ENCODE data around the gene CD163L1. TPM values are rescaled to one million over a fixed set of nuclear protein-coding genes. Genes with fewer than 3 reads are reported as not detected.

The CD163L1 gene
- total RNA-seq, 1 donor from 2014 or later = 1.8 TPM

- TF ChIP-seq, protein P1, sequence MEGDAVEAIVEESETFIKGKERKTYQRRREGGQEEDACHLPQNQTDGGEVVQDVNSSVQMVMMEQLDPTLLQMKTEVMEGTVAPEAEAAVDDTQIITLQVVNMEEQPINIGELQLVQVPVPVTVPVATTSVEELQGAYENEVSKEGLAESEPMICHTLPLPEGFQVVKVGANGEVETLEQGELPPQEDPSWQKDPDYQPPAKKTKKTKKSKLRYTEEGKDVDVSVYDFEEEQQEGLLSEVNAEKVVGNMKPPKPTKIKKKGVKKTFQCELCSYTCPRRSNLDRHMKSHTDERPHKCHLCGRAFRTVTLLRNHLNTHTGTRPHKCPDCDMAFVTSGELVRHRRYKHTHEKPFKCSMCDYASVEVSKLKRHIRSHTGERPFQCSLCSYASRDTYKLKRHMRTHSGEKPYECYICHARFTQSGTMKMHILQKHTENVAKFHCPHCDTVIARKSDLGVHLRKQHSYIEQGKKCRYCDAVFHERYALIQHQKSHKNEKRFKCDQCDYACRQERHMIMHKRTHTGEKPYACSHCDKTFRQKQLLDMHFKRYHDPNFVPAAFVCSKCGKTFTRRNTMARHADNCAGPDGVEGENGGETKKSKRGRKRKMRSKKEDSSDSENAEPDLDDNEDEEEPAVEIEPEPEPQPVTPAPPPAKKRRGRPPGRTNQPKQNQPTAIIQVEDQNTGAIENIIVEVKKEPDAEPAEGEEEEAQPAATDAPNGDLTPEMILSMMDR (IDR thresholded peaks at IDR 0.05) = no peak
- Mint-ChIP-seq H3K27ac (ENCODE audit: unreplicated experiment) (no peak overlapping the region), H3K36me3 (ENCODE audit: unreplicated experiment) (no peaks in the 10 kb centered on the region), H3K4me3 (ENCODE audit: unreplicated experiment) (no peak overlapping the region), H3K4me1 (ENCODE audit: unreplicated experiment) (no peaks in the 10 kb centered on the region), H3K9me3 (ENCODE audit: unreplicated experiment) (peaks cover 26% of the 10 kb centered on the region), H3K27me3 (ENCODE audit: unreplicated experiment) (no peaks in the 10 kb centered on the region)
- DNase-seq (ENCODE audit: extremely low spot score, unreplicated experiment) = no peak
Observed at GRCh38 chr12:7383157-7383556, 60.8 kb downstream of the CD163L1 start.

DNA sequence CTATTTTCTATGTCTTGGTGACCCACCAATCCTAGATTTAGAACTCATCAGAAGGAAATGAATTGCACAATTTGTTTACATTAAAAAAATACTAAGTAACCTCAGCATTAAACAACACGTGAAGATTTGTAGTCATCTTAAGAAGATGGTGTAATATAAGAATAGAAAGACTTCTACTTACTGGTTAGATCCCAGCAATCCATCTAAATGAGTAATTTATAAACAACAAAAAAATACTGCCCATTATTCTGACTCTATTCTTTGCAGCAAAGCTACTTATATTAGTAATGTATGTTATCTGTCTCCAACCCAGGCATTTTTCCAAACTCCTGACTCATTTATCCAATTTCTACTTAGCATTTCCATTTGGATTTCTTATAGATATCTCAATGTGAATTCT, 67.8 kb downstream of the CD163L1 start:
- Mint-ChIP-seq H3K4me3 (ENCODE audit: unreplicated experiment) (no peak overlapping the region), H3K4me1 (ENCODE audit: unreplicated experiment) (no peaks in the 10 kb centered on the region), H3K36me3 (ENCODE audit: unreplicated experiment) (no peaks in the 10 kb centered on the region), H3K27me3 (ENCODE audit: unreplicated experiment) (no peaks in the 10 kb centered on the region), H3K27ac (ENCODE audit: unreplicated experiment) (no peak overlapping the region), H3K9me3 (ENCODE audit: unreplicated experiment) (no peaks in the 10 kb centered on the region)
- no peak for DNase-seq (ENCODE audit: extremely low spot score, unreplicated experiment)
- TF ChIP-seq, protein P1 (IDR thresholded peaks at IDR 0.05) = no peak

GRCh38 chr12:7375145-7375543, 68.8 kb downstream of the CD163L1 start:
- Mint-ChIP-seq H3K27me3 (ENCODE audit: unreplicated experiment) (no peaks in the 10 kb centered on the region), H3K36me3 (ENCODE audit: unreplicated experiment) (no peaks in the 10 kb centered on the region), H3K9me3 (ENCODE audit: unreplicated experiment) (peaks cover 3% of the 10 kb centered on the region), H3K27ac (ENCODE audit: unreplicated experiment) (no peak overlapping the region), H3K4me1 (ENCODE audit: unreplicated experiment) (no peaks in the 10 kb centered on the region), H3K4me3 (ENCODE audit: unreplicated experiment) (no peak overlapping the region)
- DNase-seq (ENCODE audit: extremely low spot score, unreplicated experiment) = no peak
- TF ChIP-seq, protein P1 (IDR thresholded peaks at IDR 0.05) = no peak

DNA sequence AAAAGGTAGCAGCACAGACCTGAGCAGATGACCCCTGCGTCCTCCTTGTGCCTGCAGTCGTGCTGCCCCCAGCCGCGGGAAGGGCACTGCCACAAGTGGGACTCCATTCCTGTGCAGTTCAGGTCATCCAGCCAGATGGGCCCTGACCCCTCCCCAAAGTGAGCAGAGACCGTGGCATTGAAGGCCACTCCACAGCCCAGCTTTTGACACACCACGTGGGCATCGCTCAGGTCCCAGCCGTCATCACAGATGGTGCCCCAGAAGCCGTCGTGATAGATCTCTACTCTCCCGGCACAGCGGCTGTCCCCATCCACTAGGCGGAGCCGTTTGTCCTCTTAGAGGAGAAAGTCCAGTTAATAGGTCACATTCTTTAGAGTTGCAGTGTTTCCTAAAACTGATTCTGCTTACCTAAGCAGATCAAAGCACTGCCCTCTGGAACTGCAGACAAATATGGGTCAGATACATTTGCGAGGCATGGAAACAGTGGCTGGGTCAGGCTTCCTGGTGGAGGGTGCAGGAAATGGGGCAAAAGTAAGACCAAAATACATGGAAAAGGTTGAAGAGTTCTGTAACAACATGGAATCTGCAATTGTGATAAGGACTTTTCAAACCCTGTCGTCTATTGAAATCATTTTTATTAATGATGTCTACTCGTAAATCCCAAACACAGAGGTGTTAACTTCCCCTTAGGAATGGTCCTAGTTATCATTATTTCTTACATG, 69.4 kb downstream of the CD163L1 start:
- no peak for DNase-seq (ENCODE audit: extremely low spot score, unreplicated experiment)
- no peak overlapping the region for H3K4me3 Mint-ChIP-seq (ENCODE audit: unreplicated experiment)
- no peaks in the 10 kb centered on the region for H3K27me3 Mint-ChIP-seq (ENCODE audit: unreplicated experiment)
- H3K36me3 Mint-ChIP-seq (ENCODE audit: unreplicated experiment) = no peaks in the 10 kb centered on the region
- TF ChIP-seq, protein P1 (IDR thresholded peaks at IDR 0.05) = peak; percentile 40
- no peak overlapping the region for H3K27ac Mint-ChIP-seq (ENCODE audit: unreplicated experiment)
- H3K9me3 Mint-ChIP-seq (ENCODE audit: unreplicated experiment) = peaks cover 3% of the 10 kb centered on the region
- peaks cover under 1% of the 10 kb centered on the region for H3K4me1 Mint-ChIP-seq (ENCODE audit: unreplicated experiment)

DNA sequence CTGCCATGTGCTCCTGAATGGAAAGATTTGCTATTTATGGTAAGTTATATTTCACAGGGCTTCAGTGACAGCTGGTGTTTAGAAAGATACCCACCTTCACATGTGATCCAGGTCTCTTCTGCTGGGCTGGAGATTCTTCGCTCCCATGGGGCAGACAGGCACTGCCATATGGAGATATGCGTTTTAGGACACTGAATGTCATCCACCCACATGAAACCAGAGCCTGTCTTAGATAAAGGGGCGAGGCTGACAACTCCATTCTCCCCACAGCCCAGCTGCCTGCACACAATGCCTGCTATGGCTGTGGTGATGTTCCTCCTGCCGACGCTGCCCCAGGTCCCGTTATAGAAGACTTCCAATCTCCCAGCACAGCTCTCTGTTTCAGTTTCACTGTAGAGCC, 70.7 kb downstream of the CD163L1 start:
- Mint-ChIP-seq H3K4me3 (ENCODE audit: unreplicated experiment) (no peak overlapping the region), H3K4me1 (ENCODE audit: unreplicated experiment) (peaks cover 10% of the 10 kb centered on the region), H3K27ac (ENCODE audit: unreplicated experiment) (no peak overlapping the region)

More for the DNA sequence above, 70.7 kb downstream of the CD163L1 start:
- TF ChIP-seq, protein P1 (IDR thresholded peaks at IDR 0.05) = no peak
- Mint-ChIP-seq H3K9me3 (ENCODE audit: unreplicated experiment) (peaks cover 3% of the 10 kb centered on the region), H3K36me3 (ENCODE audit: unreplicated experiment) (no peaks in the 10 kb centered on the region), H3K27me3 (ENCODE audit: unreplicated experiment) (no peaks in the 10 kb centered on the region)
- no peak for DNase-seq (ENCODE audit: extremely low spot score, unreplicated experiment)
